Measurements from ENCODE around the gene RAPGEF4. TPM values are rescaled to one million over a fixed set of nuclear protein-coding genes. Genes with fewer than 3 reads are reported as not detected.

RAPGEF4 gene
- total and polyA plus RNA-seq, 2 of the 4 experiments (the other 2 are of a cell fraction): 1.7 to 3.2 TPM

- intact Hi-C loops (cut with micrococcal nuclease): loop anchor here (1.0 to 10.0 kb wide), 5 partner anchors 72 to 245 kb away; no protein-coding TSS in a partner anchor
- POLR2A ChIA-PET (ENCODE audit: unreplicated experiment): interaction anchor here (0.6 kb wide), 1 partner anchor 1784 kb away, joined by 3 read pairs; no protein-coding TSS in a partner anchor
Observed at GRCh38 chr2:172710584-172711047, 25.0 kb upstream of the RAPGEF4 start.

More at GRCh38 chr2:172710584-172711047, 25.0 kb upstream of the RAPGEF4 start:
- Histone ChIP-seq H3K27me3 (ENCODE audit: control insufficient read depth, insufficient read depth, low read length) (no peaks in the 10 kb centered on the region), H2BK15ac (ENCODE audit: low read depth, low read length) (no peak overlapping the region), H2AK9ac (replicated peaks; ENCODE audit: low read depth, low read length, poor library complexity) (no peak overlapping the region), H3K4me3 (ENCODE audit: insufficient read depth, low read depth, low read length) (no peak overlapping the region), H3K4me1 (ENCODE audit: control insufficient read depth, insufficient read depth, low read length) (peaks cover 2% of the 10 kb centered on the region), H3K18ac (ENCODE audit: low read depth, low read length) (no peak overlapping the region), H2BK20ac (ENCODE audit: low read depth, low read length) (peak overlapping the region; percentile 15; the same call in 1 of the 2 replicates), H3K79me1 (ENCODE audit: low read depth in 1 of 2, low read length in 2 of 2) (no peaks in the 10 kb centered on the region), H4K5ac (ENCODE audit: low read depth, low read length) (no peak overlapping the region), H3K4me2 (ENCODE audit: low read depth, low read length) (peak overlapping the region; percentile 57; the same call in 1 of the 2 replicates), H2BK5ac (ENCODE audit: low read depth, low read length, poor library complexity, severe bottlenecking) (peak overlapping the region; percentile 37), H3K23ac (ENCODE audit: low read depth, low read length) (no peak overlapping the region), H2BK120ac (ENCODE audit: low read depth, low read length) (peak overlapping the region; percentile 23), H3K9me1 (ENCODE audit: insufficient read depth, low read length) (no peaks in the 10 kb centered on the region), H3K9ac (ENCODE audit: low read depth, low read length) (no peak overlapping the region), H3K27ac (ENCODE audit: insufficient read depth, low read length) (no peak overlapping the region), H4K91ac (ENCODE audit: insufficient read depth, low read depth, low read length) (no peak overlapping the region), H3K36me3 (ENCODE audit: control insufficient read depth, insufficient read depth, low read length) (no peaks in the 10 kb centered on the region), H2AK5ac (ENCODE audit: low read depth, low read length) (no peak overlapping the region), H3K4ac (ENCODE audit: low read depth, low read length) (peak overlapping the region; percentile 21; the same call in 1 of the 2 replicates), H3K56ac (ENCODE audit: extremely low read depth, insufficient read depth, low read length) (no peak overlapping the region), H4K20me1 (ENCODE audit: insufficient read depth, low read length) (no peaks in the 10 kb centered on the region), H3K9me3 (ENCODE audit: control insufficient read depth, insufficient read depth, low read length) (no peaks in the 10 kb centered on the region), H3K14ac (replicated peaks; ENCODE audit: low read depth, low read length) (no peak overlapping the region), H4K8ac (ENCODE audit: low read depth in 2 of 2, low read length in 2 of 2) (no peak overlapping the region), H2AFZ (replicated peaks; ENCODE audit: low read length, poor library complexity) (no peak overlapping the region)
- TF ChIP-seq CEBPB (IDR thresholded peaks at IDR 0.05; ENCODE audit: low read depth, low read length): peak; percentile 45
- TF ChIP-seq FOS (IDR thresholded peaks at IDR 0.05; ENCODE audit: low read depth, low read length): peak; percentile 91
- TF ChIP-seq POLR2A (IDR thresholded peaks at IDR 0.05; ENCODE audit: low read depth, low read length): no peak
- TF ChIP-seq CTCF (conservative IDR thresholded peaks at IDR 0.05; ENCODE audit: low read depth, low read length): peak; percentile 47
- no peak for TF ChIP-seq CHD1 (IDR thresholded peaks at IDR 0.05; ENCODE audit: low read depth, low read length)
- no peak for TF ChIP-seq MXI1 (IDR thresholded peaks at IDR 0.05; ENCODE audit: borderline replicate concordance, low read depth, low read length)
- no peak for TF ChIP-seq USF2 (IDR thresholded peaks at IDR 0.05; ENCODE audit: low read depth, low read length)
- TF ChIP-seq RCOR1 (IDR thresholded peaks at IDR 0.05; ENCODE audit: insufficient replicate concordance, low read length): no peak
- TF ChIP-seq ELK1 (IDR thresholded peaks at IDR 0.05; ENCODE audit: borderline replicate concordance, low read depth, low read length): no peak
- TF ChIP-seq SMC3 (IDR thresholded peaks at IDR 0.05; ENCODE audit: low read depth, low read length): peak; percentile 39; the same call in 1 of the 2 replicates
- no peak for TF ChIP-seq RFX5 (IDR thresholded peaks at IDR 0.05; ENCODE audit: low read depth, low read length)
- no peak for TF ChIP-seq MAFK (IDR thresholded peaks at IDR 0.05; ENCODE audit: low read depth, low read length)
- no peak for TF ChIP-seq NFE2L2 (IDR thresholded peaks at IDR 0.05; ENCODE audit: low read depth, low read length)
- TF ChIP-seq MAZ (IDR thresholded peaks at IDR 0.05; ENCODE audit: borderline replicate concordance, low read depth, low read length): no peak
- TF ChIP-seq BHLHE40 (IDR thresholded peaks at IDR 0.05; ENCODE audit: low read depth, low read length): 0 out of 2 replicates have a peak, but pooled peaks have one; percentile 24
- TF ChIP-seq RAD21 (IDR thresholded peaks at IDR 0.05; ENCODE audit: low read length): peak; percentile 70
- no TSS peak for BruUV-seq (replicated peaks)
- dilution Hi-C loops (cut with HindIII; ENCODE audit: low sequenced_read_pairs, unreplicated experiment) (no loop called here), in situ Hi-C loops (cut with MboI; ENCODE audit: low sequenced_read_pairs) (no loop called here)
- CTCF ChIA-PET: interaction anchor here (0.5 to 1.0 kb wide), 4 partner anchors 12 to 245 kb away, joined by 3 to 4 read pairs (median 4); no protein-coding TSS in a partner anchor
- WGBS, 2 experiments (ENCODE audit: extremely low coverage in 2 of 2, insufficient read length in 1 of 2): no CpG with 5 or more reads among the region's 2 CpGs
- DNase-seq (peak; percentile 95), ATAC-seq (ENCODE audit: low read depth) (peak; percentile 95)

Data from IMR-90 (cell line).